Effector memory CD8-positive, alpha-beta T cell (primary cell): Measurements from ENCODE around the gene ERVK3-1.

ENCODE experiments used
- ATAC-seq: fragments of 150-1000 bp; cut with Tn5 transposase; replicated peaks from 2 replicates; pipeline ENCODE4 v1.10.0; 2021; ENCODE audit warnings: mild to moderate bottlenecking, moderate library complexity
- DNase-seq, 3 experiments: peaks; one replicate each; pipeline ENCODE4 v3.0.0; 2021
- H3K27ac Mint-ChIP-seq, 2 donors: one replicate each; pipeline ENCODE4 v1.8.0; 2022; ENCODE audit warnings: mild to moderate bottlenecking in 2 of 2, mixed read lengths in 2 of 2, moderate library complexity in 2 of 2
- H3K27me3 Mint-ChIP-seq, 2 donors: one replicate each; pipeline ENCODE4 v1.8.0; 2022; ENCODE audit warnings: mixed read lengths in 2 of 2
- H3K36me3 Mint-ChIP-seq: one replicate; pipeline ENCODE4 v1.8.0; 2022; ENCODE audit warnings: mild to moderate bottlenecking, moderate library complexity, mixed read lengths; ENCODE audit not compliant: insufficient read depth
- H3K4me1 Mint-ChIP-seq, 2 donors: one replicate each; pipeline ENCODE4 v1.8.0; 2022; ENCODE audit warnings: low read depth in 2 of 2, mixed read lengths in 2 of 2
- H3K4me3 Mint-ChIP-seq, 2 donors: one replicate each; pipeline ENCODE4 v1.8.0; 2022; ENCODE audit warnings: mild to moderate bottlenecking in 2 of 2, mixed read lengths in 2 of 2, moderate library complexity in 2 of 2
- H3K9me3 Mint-ChIP-seq, 2 donors: one replicate each; pipeline ENCODE4 v1.8.0; 2022; ENCODE audit warnings: mixed read lengths in 2 of 2

The ERVK3-1 gene

GRCh38 chr19:58352760-58353671, 47.8 kb downstream of the ERVK3-1 start, which contains the start of gene A1BG:
A1BG (minus strand) TSS chr19:58353492; CDS start chr19:58353437, 55 bp downstream.
- H3K4me1 Mint-ChIP-seq, result peaks cover 4 to 10% of the 10 kb centered on the region in 2 donors
- no peaks in the 10 kb centered on the region for H3K27me3 Mint-ChIP-seq
- ATAC-seq (no peak), DNase-seq (no peak)
- H3K36me3 Mint-ChIP-seq, result peaks cover 4% of the 10 kb centered on the region
- H3K9me3 Mint-ChIP-seq, result peaks cover 0 to 2% of the 10 kb centered on the region in 2 donors
- no peak within 1 kb of the TSS for H3K4me3 Mint-ChIP-seq
- H3K27ac Mint-ChIP-seq, result peak within 1 kb of the TSS; percentile 63 to 66

- H3K27ac Mint-ChIP-seq, result no peak overlapping the region
- H3K4me1 Mint-ChIP-seq, result peaks cover 4 to 6% of the 10 kb centered on the region in 2 donors
Observed at GRCh38 chr19:58353717-58354477, 48.7 kb downstream of the ERVK3-1 start.

GRCh38 chr19:58354478-58355030, 49.4 kb downstream of the ERVK3-1 start:
- H3K4me1 Mint-ChIP-seq, result peaks cover 2 to 6% of the 10 kb centered on the region in 2 donors
- H3K4me3 Mint-ChIP-seq, result no peak overlapping the region
- peaks cover 0 to 2% of the 10 kb centered on the region in 2 donors for H3K9me3 Mint-ChIP-seq

More at GRCh38 chr19:58353717-58354477, 48.7 kb downstream of the ERVK3-1 start:
- DNase-seq, result no peak
- Mint-ChIP-seq H3K36me3 (peaks cover 6% of the 10 kb centered on the region), H3K27me3 (no peaks in the 10 kb centered on the region), H3K9me3 (peaks cover 0 to 2% of the 10 kb centered on the region in 2 donors), H3K4me3 (no peak overlapping the region)
- no peak for ATAC-seq

GRCh38 chr19:58355215-58355796, 50.1 kb downstream of the ERVK3-1 start:
- peak overlapping the region; percentile 35 to 43 for H3K4me3 Mint-ChIP-seq

More at GRCh38 chr19:58354478-58355030, 49.4 kb downstream of the ERVK3-1 start:
- Mint-ChIP-seq H3K27me3 (no peaks in the 10 kb centered on the region), H3K36me3 (peaks cover 12% of the 10 kb centered on the region), H3K27ac (no peak overlapping the region)
- DNase-seq (no peak), ATAC-seq (no peak)

GRCh38 chr19:58355908-58356765, 51.0 kb downstream of the ERVK3-1 start:
- peak in 2 of 3 experiments; percentile 9 to 17 for DNase-seq
- no peak overlapping the region for H3K27ac Mint-ChIP-seq
- peak overlapping the region; percentile 35 to 71 for H3K4me3 Mint-ChIP-seq
- peaks cover 0 to 6% of the 10 kb centered on the region in 2 donors for H3K4me1 Mint-ChIP-seq
- ATAC-seq, result peak; percentile 80
- peaks cover 16% of the 10 kb centered on the region for H3K36me3 Mint-ChIP-seq
- H3K27me3 Mint-ChIP-seq, result no peaks in the 10 kb centered on the region
- H3K9me3 Mint-ChIP-seq, result no peaks in the 10 kb centered on the region

More at GRCh38 chr19:58355215-58355796, 50.1 kb downstream of the ERVK3-1 start:
- Mint-ChIP-seq H3K4me1 (peaks cover 0 to 6% of the 10 kb centered on the region in 2 donors), H3K27me3 (no peaks in the 10 kb centered on the region), H3K9me3 (no peaks in the 10 kb centered on the region), H3K36me3 (peaks cover 12% of the 10 kb centered on the region), H3K27ac (no peak overlapping the region)
- DNase-seq, result no peak
- ATAC-seq, result no peak

GRCh38 chr19:58356766-58357480, 51.7 kb downstream of the ERVK3-1 start:
- peaks cover 3 to 8% of the 10 kb centered on the region in 2 donors for H3K4me1 Mint-ChIP-seq
- no peak for ATAC-seq
- DNase-seq, result no peak
- peak overlapping the region in 1 of 2 donors; percentile 71 for H3K4me3 Mint-ChIP-seq
- no peaks in the 10 kb centered on the region for H3K27me3 Mint-ChIP-seq
- peaks cover 18% of the 10 kb centered on the region for H3K36me3 Mint-ChIP-seq
- no peaks in the 10 kb centered on the region for H3K9me3 Mint-ChIP-seq
- no peak overlapping the region for H3K27ac Mint-ChIP-seq

- Mint-ChIP-seq H3K4me1 (peaks cover 7 to 10% of the 10 kb centered on the region in 2 donors), H3K27ac (no peak overlapping the region), H3K4me3 (peak overlapping the region in 1 of 2 donors; percentile 71)
Observed at GRCh38 chr19:58357481-58358145, 52.4 kb downstream of the ERVK3-1 start.

GRCh38 chr19:58361900-58362271, 56.7 kb downstream of the ERVK3-1 start:
- ATAC-seq, result peak; percentile 1
- Mint-ChIP-seq H3K27ac (peak overlapping the region; percentile 92 to 93), H3K4me3 (peak overlapping the region; percentile 91 to 96), H3K27me3 (no peaks in the 10 kb centered on the region), H3K4me1 (peaks cover 7 to 14% of the 10 kb centered on the region in 2 donors), H3K9me3 (no peaks in the 10 kb centered on the region), H3K36me3 (peaks cover 29% of the 10 kb centered on the region)
- DNase-seq, result peak in 1 of 3 experiments; percentile 16

More at GRCh38 chr19:58357481-58358145, 52.4 kb downstream of the ERVK3-1 start:
- Mint-ChIP-seq H3K27me3 (no peaks in the 10 kb centered on the region), H3K9me3 (no peaks in the 10 kb centered on the region), H3K36me3 (peaks cover 23% of the 10 kb centered on the region)
- DNase-seq (no peak), ATAC-seq (no peak)

- ATAC-seq, result peak; percentile 90
- Mint-ChIP-seq H3K4me3 (peak within 1 kb of the TSS; percentile 91 to 96), H3K27me3 (no peaks in the 10 kb centered on the region), H3K9me3 (no peaks in the 10 kb centered on the region), H3K4me1 (peaks cover 7 to 14% of the 10 kb centered on the region in 2 donors), H3K27ac (peak within 1 kb of the TSS; percentile 92 to 93), H3K36me3 (peaks cover 29% of the 10 kb centered on the region)
- DNase-seq, result peak; percentile 94 to 96 (median 96)
Observed at GRCh38 chr19:58362272-58362994, 57.3 kb downstream of the ERVK3-1 start, which contains the start of gene ZNF497. ZNF497 (minus strand) TSS chr19:58362751; CDS start chr19:58357635, 5,116 bp downstream.

- peaks cover 7 to 10% of the 10 kb centered on the region in 2 donors for H3K4me1 Mint-ChIP-seq
- H3K9me3 Mint-ChIP-seq, result no peaks in the 10 kb centered on the region
- ATAC-seq (no peak), DNase-seq (no peak)
- H3K4me3 Mint-ChIP-seq, result peak overlapping the region in 1 of 2 donors; percentile 17
- H3K36me3 Mint-ChIP-seq, result peaks cover 25% of the 10 kb centered on the region
- no peaks in the 10 kb centered on the region for H3K27me3 Mint-ChIP-seq
- no peak overlapping the region for H3K27ac Mint-ChIP-seq
Observed at GRCh38 chr19:58364146-58364545, 59.0 kb downstream of the ERVK3-1 start.
